GM12873 (cell line): Measurements from ENCODE around the gene NUP188.
A peak's percentile ranks its signal among the peaks of the same experiment; 100 is the strongest.

Experiments used
- CTCF ChIP-seq: IDR thresholded peaks from 2 replicates; pipeline ENCODE4 v1.5.1; 2012; ENCODE audit warnings: low read depth, mild to moderate bottlenecking, moderate library complexity, low read length, control low read depth; ENCODE audit not compliant: insufficient read depth; ENCODE audit errors: missing control alignments

NUP188 gene

DNA sequence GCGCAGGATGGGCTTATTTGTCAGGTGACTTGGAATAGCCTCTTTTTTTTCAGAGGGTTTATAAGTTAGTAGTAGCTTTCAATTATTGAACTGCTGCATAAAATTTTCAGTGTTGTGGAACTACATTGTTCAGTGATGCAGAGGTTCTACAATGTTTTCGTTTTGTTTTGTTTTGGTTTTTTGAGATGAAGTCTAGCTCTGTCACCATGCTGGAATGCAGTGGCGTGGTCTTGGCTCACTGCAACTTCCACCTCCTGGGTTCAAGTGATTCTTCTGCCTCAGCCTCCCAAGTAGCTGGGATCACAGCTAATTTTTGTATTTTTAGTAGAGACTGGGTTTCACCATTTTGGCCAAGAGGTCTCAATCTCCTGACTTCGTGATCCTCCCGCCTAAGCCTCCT is 22.0 kb downstream of the NUP188 start:
- no peak for TF ChIP-seq CTCF

- no peak for TF ChIP-seq CTCF
Observed at GRCh38 chr9:128972956-128973355, 25.5 kb downstream of the NUP188 start.

GRCh38 chr9:128979111-128979510 is 31.6 kb downstream of the NUP188 start:
- TF ChIP-seq CTCF, result no peak

GRCh38 chr9:128983536-128983935 is 36.0 kb downstream of the NUP188 start:
- no peak for TF ChIP-seq CTCF

- no peak for TF ChIP-seq CTCF
Observed at GRCh38 chr9:128986671-128987070, 39.2 kb downstream of the NUP188 start.

- no peak for TF ChIP-seq CTCF
Observed at GRCh38 chr9:128987805-128988204, 40.3 kb downstream of the NUP188 start.

GRCh38 chr9:128992995-128993394 is 45.5 kb downstream of the NUP188 start:
- TF ChIP-seq CTCF, result peak; percentile 37
